ENCODE results near the gene BMPR1A. TPM values are rescaled to one million over a fixed set of nuclear protein-coding genes. Genes with fewer than 3 reads are reported as not detected.

The BMPR1A gene
- total and polyA plus RNA-seq, 2 of the 4 experiments (the other 2 are of a cell fraction) = 15.9 to 93.7 TPM

- Histone ChIP-seq H3K9me3 (ENCODE audit: control insufficient read depth, insufficient read depth, low read length) (no peaks in the 10 kb centered on the region), H2BK120ac (ENCODE audit: low read depth, low read length) (no peak overlapping the region), H3K36me3 (ENCODE audit: control insufficient read depth, insufficient read depth, low read length) (no peaks in the 10 kb centered on the region), H2BK15ac (ENCODE audit: low read depth, low read length) (no peak overlapping the region), H3K56ac (ENCODE audit: extremely low read depth, insufficient read depth, low read length) (no peak overlapping the region), H3K79me1 (ENCODE audit: low read depth in 1 of 2, low read length in 2 of 2) (peaks cover 4 to 49% of the 10 kb centered on the region in 2 experiments; a peak in 3 of 4 replicates), H2AFZ (replicated peaks; ENCODE audit: low read length, poor library complexity) (no peak overlapping the region), H3K14ac (replicated peaks; ENCODE audit: low read depth, low read length) (no peak overlapping the region), H2AK5ac (ENCODE audit: low read depth, low read length) (no peak overlapping the region), H3K23ac (ENCODE audit: low read depth, low read length) (peak overlapping the region; percentile 68; the same call in 1 of the 2 replicates), H4K20me1 (ENCODE audit: insufficient read depth, low read length) (peaks cover 41% of the 10 kb centered on the region), H3K4me3 (ENCODE audit: insufficient read depth, low read depth, low read length) (peak overlapping the region; percentile 23), H2BK5ac (ENCODE audit: low read depth, low read length, poor library complexity, severe bottlenecking) (no peak overlapping the region), H4K91ac (ENCODE audit: insufficient read depth, low read depth, low read length) (no peak overlapping the region), H4K8ac (ENCODE audit: low read depth in 2 of 2, low read length in 2 of 2) (no peak overlapping the region), H3K9me1 (ENCODE audit: insufficient read depth, low read length) (0 out of 2 replicates have a peak, but pooled peaks cover 4% of the 10 kb centered on the region), H3K4me1 (ENCODE audit: control insufficient read depth, insufficient read depth, low read length) (peaks cover 2% of the 10 kb centered on the region; the same call in 1 of the 2 replicates), H2BK20ac (ENCODE audit: low read depth, low read length) (no peak overlapping the region), H3K18ac (ENCODE audit: low read depth, low read length) (no peak overlapping the region), H3K4ac (ENCODE audit: low read depth, low read length) (no peak overlapping the region), H3K27ac (ENCODE audit: insufficient read depth, low read length) (no peak overlapping the region), H3K9ac (ENCODE audit: low read depth, low read length) (no peak overlapping the region; the same call in 1 of the 2 replicates), H3K4me2 (ENCODE audit: low read depth, low read length) (peak overlapping the region; percentile 96), H2AK9ac (replicated peaks; ENCODE audit: low read depth, low read length, poor library complexity) (no peak overlapping the region), H3K27me3 (ENCODE audit: control insufficient read depth, insufficient read depth, low read length) (no peaks in the 10 kb centered on the region), H4K5ac (ENCODE audit: low read depth, low read length) (no peak overlapping the region)
- in situ Hi-C loops (cut with MboI; ENCODE audit: low sequenced_read_pairs) = no loop called here
- CTCF ChIA-PET = interaction anchor here (0.5 to 0.7 kb wide), 2 partner anchors 110 to 180 kb away, joined by 3 read pairs; no protein-coding TSS in a partner anchor
- POLR2A ChIA-PET (ENCODE audit: unreplicated experiment) = no interaction called here
- dilution Hi-C loops (cut with HindIII; ENCODE audit: low sequenced_read_pairs, unreplicated experiment) = no loop called here
- intact Hi-C loops (cut with micrococcal nuclease) = loop anchor here (5.0 kb wide), 1 partner anchor 108 kb away; no protein-coding TSS in a partner anchor
- DNase-seq (peak; percentile 16), ATAC-seq (ENCODE audit: low read depth) (no peak)
- TF ChIP-seq CEBPB (IDR thresholded peaks at IDR 0.05; ENCODE audit: low read depth, low read length) (peak; percentile 12; the same call in 1 of the 2 replicates), CHD1 (IDR thresholded peaks at IDR 0.05; ENCODE audit: low read depth, low read length) (no peak)
- BruUV-seq (replicated peaks) = no TSS peak
- WGBS, 2 experiments (ENCODE audit: extremely low coverage in 2 of 2, insufficient read length in 1 of 2) = no CpG with 5 or more reads among the region's 3 CpGs
Observed at GRCh38 chr10:86759073-86759672, 2.8 kb downstream of the BMPR1A start.
